Activated naive CD4-positive, alpha-beta T cell treated with anti-CD3 and anti-CD28 coated beads, Interleukin-2, amount 50 U/mL, for 72 hours (primary cell): ENCODE data around the gene NHLRC4. TPM values are rescaled to one million over a fixed set of nuclear protein-coding genes. Genes with fewer than 3 reads are reported as not detected.

Source experiments
- ATAC-seq, 2 donors: fragments of 150-1000 bp; cut with Tn5 transposase; 2 replicates each; pipeline ENCODE4 v1.10.0; 2021; ENCODE audit warnings: mild to moderate bottlenecking in 2 of 2, moderate library complexity in 2 of 2
- DNase-seq, 2 donors: peaks; one replicate each; pipeline ENCODE4 v3.0.0; 2021 to 2022; ENCODE audit warnings: low spot score in 2 of 2
- H3K27ac Mint-ChIP-seq, 2 donors: one replicate each; pipeline ENCODE4 v1.8.0; 2022; ENCODE audit warnings: mild to moderate bottlenecking in 2 of 2, mixed read lengths in 2 of 2
- H3K36me3 Mint-ChIP-seq, 2 donors: one replicate each; pipeline ENCODE4 v1.8.0; 2022; ENCODE audit warnings: mixed read lengths in 2 of 2
- H3K9me3 Mint-ChIP-seq, 2 donors: one replicate each; pipeline ENCODE4 v1.8.0; 2022; ENCODE audit warnings: mixed read lengths in 2 of 2
- total RNA-seq, 2 donors: library from RNA; stranded (reverse); gene quantifications; one replicate each; pipeline ENCODE4 v1.2.3, GENCODE V29; 2022

NHLRC4 gene
- total RNA-seq, 2 donors from 2014 or later, result 0.59 to 1.8 TPM

GRCh38 chr16:582614-583331, 16.0 kb downstream of the NHLRC4 start:
- ATAC-seq (no peak), DNase-seq (no peak)

GRCh38 chr16:583470-583814, 16.6 kb downstream of the NHLRC4 start:
- Mint-ChIP-seq H3K36me3 (peaks cover 6 to 7% of the 10 kb centered on the region in 2 donors), H3K9me3 (no peaks in the 10 kb centered on the region), H3K27ac (no peak overlapping the region)
- ATAC-seq, result no peak
- no peak for DNase-seq

More at GRCh38 chr16:582614-583331, 16.0 kb downstream of the NHLRC4 start:
- Mint-ChIP-seq H3K9me3 (no peaks in the 10 kb centered on the region), H3K27ac (no peak overlapping the region), H3K36me3 (peaks cover 0 to 4% of the 10 kb centered on the region in 2 donors)

- Mint-ChIP-seq H3K9me3 (no peaks in the 10 kb centered on the region), H3K27ac (no peak overlapping the region), H3K36me3 (peaks cover 9 to 10% of the 10 kb centered on the region in 2 donors)
- ATAC-seq (no peak), DNase-seq (no peak)
These were observed 17.2 kb downstream of the NHLRC4 start for GRCh38 chr16:583815-584591.

GRCh38 chr16:585351-585750, 18.5 kb downstream of the NHLRC4 start:
- Mint-ChIP-seq H3K36me3 (peaks cover 9 to 10% of the 10 kb centered on the region in 2 donors), H3K27ac (peak overlapping the region in 1 of 2 donors; percentile 32), H3K9me3 (no peaks in the 10 kb centered on the region)
- ATAC-seq, result no peak
- DNase-seq, result no peak

- peak overlapping the region; percentile 47 to 94 for H3K27ac Mint-ChIP-seq
These were observed 19.3 kb downstream of the NHLRC4 start for GRCh38 chr16:586047-586644.

GRCh38 chr16:586645-587590, 20.1 kb downstream of the NHLRC4 start:
- Mint-ChIP-seq H3K9me3 (no peaks in the 10 kb centered on the region), H3K27ac (peak overlapping the region; percentile 94 to 95), H3K36me3 (peaks cover 10 to 17% of the 10 kb centered on the region in 2 donors)
- ATAC-seq (no peak), DNase-seq (no peak)

More at GRCh38 chr16:586047-586644, 19.3 kb downstream of the NHLRC4 start:
- DNase-seq (no peak), ATAC-seq (no peak)
- Mint-ChIP-seq H3K9me3 (no peaks in the 10 kb centered on the region), H3K36me3 (peaks cover 10 to 16% of the 10 kb centered on the region in 2 donors)

- Mint-ChIP-seq H3K36me3 (peaks cover 10 to 17% of the 10 kb centered on the region in 2 donors), H3K9me3 (no peaks in the 10 kb centered on the region), H3K27ac (peak overlapping the region; percentile 94 to 98)
- peak in 1 of 2 donors; percentile 64 for DNase-seq
- ATAC-seq, result peak; percentile 17 to 27
These were observed 21.8 kb downstream of the NHLRC4 start for GRCh38 chr16:588639-588888.

- peak overlapping the region; percentile 94 to 98 for H3K27ac Mint-ChIP-seq
- H3K9me3 Mint-ChIP-seq, result no peaks in the 10 kb centered on the region
- peak; percentile 80 for ATAC-seq
- peak; percentile 99 for DNase-seq
- H3K36me3 Mint-ChIP-seq, result peaks cover 10 to 17% of the 10 kb centered on the region in 2 donors
These were observed 22.3 kb downstream of the NHLRC4 start for GRCh38 chr16:588889-589657.

- DNase-seq (peak; percentile 98 to 99), ATAC-seq (peak; percentile 86 to 87)
- H3K27ac Mint-ChIP-seq, result peak within 1 kb of the TSS; percentile 94 to 98
- H3K36me3 Mint-ChIP-seq, result peaks cover 10 to 17% of the 10 kb centered on the region in 2 donors
- H3K9me3 Mint-ChIP-seq, result no peaks in the 10 kb centered on the region
These were observed 22.9 kb downstream of the NHLRC4 start, which contains the start of gene RAB40C for GRCh38 chr16:589658-590187. TSS of gene RAB40C (plus strand) at chr16:590066. CDS start at chr16:590292, 226 bp downstream.

- DNase-seq (peak in 1 of 2 donors; percentile 65), ATAC-seq (no peak)
- H3K27ac Mint-ChIP-seq, result peak overlapping the region; percentile 90 to 94
- H3K9me3 Mint-ChIP-seq, result no peaks in the 10 kb centered on the region
- H3K36me3 Mint-ChIP-seq, result peaks cover 10 to 17% of the 10 kb centered on the region in 2 donors
These were observed 23.5 kb downstream of the NHLRC4 start for GRCh38 chr16:590188-590814.

- Mint-ChIP-seq H3K9me3 (no peaks in the 10 kb centered on the region), H3K27ac (peak overlapping the region; percentile 77 to 90), H3K36me3 (peaks cover 10 to 17% of the 10 kb centered on the region in 2 donors)
- ATAC-seq (no peak), DNase-seq (no peak)
These were observed 24.0 kb downstream of the NHLRC4 start for GRCh38 chr16:590815-591200.

GRCh38 chr16:591231-591630, 24.4 kb downstream of the NHLRC4 start:
- H3K36me3 Mint-ChIP-seq, result peaks cover 10 to 17% of the 10 kb centered on the region in 2 donors
- peak overlapping the region; percentile 77 to 90 for H3K27ac Mint-ChIP-seq
- no peak for DNase-seq
- no peaks in the 10 kb centered on the region for H3K9me3 Mint-ChIP-seq
- no peak for ATAC-seq

- DNase-seq (no peak), ATAC-seq (no peak)
- Mint-ChIP-seq H3K36me3 (peaks cover 10 to 17% of the 10 kb centered on the region in 2 donors), H3K9me3 (no peaks in the 10 kb centered on the region), H3K27ac (peak overlapping the region in 1 of 2 donors; percentile 60)
These were observed 25.2 kb downstream of the NHLRC4 start for GRCh38 chr16:591892-592517.

GRCh38 chr16:592518-593306, 25.9 kb downstream of the NHLRC4 start:
- Mint-ChIP-seq H3K36me3 (peaks cover 6 to 17% of the 10 kb centered on the region in 2 donors), H3K9me3 (no peaks in the 10 kb centered on the region), H3K27ac (peak overlapping the region in 1 of 2 donors; percentile 60)
- DNase-seq, result no peak
- ATAC-seq, result no peak
